HG02571 (cell line): ENCODE results near the gene CARD8.
"Not testable (repeated sequence)": the region's sequence is repeated elsewhere in the genome, so short reads cannot be mapped to it uniquely, and the experiment has no call there.

ENCODE experiments used
- ATAC-seq: cut with Tn5 transposase; IDR thresholded peaks from one replicate; pipeline ENCODE4 v1.9.1; 2021; ENCODE audit warnings: mild to moderate bottlenecking, moderate library complexity; ENCODE audit not compliant: unreplicated experiment

The CARD8 gene

GRCh38 chr19:48265326-48265725 is 9.6 kb upstream of the CARD8 start:
- not testable (repeated sequence) for ATAC-seq

DNA sequence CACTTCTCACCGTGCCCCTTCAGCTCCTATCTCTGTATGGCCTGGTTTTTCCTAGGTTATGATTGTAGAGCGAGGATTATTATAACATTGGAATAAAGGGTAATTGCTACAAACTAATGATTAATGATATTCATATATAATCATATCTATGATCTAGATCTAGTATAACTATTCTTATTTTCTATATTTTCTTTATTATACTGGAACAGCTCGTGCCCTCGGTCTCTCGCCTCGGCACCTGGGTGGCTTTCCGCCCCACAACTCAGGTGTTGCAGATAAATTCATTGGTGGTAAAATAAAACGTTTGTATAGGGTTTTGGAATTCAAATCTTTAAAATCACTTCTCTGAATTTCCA is 4.6 kb upstream of the CARD8 start:
- ATAC-seq: not testable (repeated sequence)

DNA sequence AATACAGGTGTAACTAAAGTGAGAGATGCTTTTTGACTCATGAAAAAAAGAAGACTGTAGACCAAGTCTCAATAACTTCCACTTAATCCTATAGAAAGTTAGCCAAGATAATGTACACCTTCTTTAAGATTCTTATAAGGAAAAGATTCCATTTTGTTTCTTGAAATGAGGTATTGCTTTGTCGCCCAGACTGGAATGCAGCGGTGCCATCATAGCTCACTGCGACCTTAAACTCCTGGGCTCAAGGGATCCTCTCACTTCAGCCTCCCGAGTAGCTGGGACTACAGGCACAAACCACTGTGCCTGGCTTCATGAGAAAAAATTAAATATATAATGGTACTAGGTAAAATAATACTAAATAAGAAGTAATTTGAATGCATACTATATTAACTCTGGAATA is 3.3 kb upstream of the CARD8 start:
- ATAC-seq: not testable (repeated sequence)

DNA sequence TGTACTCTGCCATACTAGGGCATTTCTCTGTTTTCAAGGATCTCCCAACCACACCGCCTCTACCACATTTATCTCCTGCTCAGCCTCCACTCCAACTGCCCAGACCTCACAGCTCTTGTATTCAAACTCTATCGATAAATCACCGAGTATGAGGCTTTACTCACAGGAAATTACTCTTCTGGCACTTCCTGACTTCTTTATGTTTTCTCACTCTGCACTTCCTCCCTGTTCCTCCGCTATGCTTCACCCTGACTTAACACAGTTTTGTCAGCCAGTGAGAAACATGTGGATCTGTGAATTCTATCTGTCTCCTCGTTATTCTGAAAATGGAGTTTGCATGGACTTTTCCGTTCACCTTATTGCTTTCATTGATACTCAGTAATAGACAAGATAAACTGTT is 2.6 kb upstream of the CARD8 start:
- ATAC-seq: no peak

DNA sequence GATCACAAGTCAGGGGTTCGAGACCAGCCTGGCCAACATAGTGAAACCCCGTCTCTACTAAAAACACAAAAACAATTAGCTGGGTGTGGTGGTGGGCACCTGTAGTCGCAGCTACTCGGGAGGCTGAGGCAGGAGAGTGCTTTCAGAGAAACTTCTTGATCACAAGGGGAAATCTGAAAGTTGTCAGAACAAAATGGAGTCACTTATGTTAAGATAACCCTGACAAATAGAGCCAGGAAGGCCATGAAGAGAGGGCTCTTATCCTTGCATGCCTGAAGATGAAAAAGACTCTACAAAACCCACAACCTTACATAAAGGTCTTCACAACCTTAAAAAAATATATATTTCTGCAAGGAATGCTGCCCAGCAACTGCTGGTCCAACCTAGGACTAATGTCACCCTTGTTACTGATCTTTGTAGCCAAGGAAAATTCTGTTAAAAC is 1.2 kb downstream of the CARD8 start:
- no peak for ATAC-seq

GRCh38 chr19:48253999-48254398 is 1.7 kb downstream of the CARD8 start:
- no peak for ATAC-seq

DNA sequence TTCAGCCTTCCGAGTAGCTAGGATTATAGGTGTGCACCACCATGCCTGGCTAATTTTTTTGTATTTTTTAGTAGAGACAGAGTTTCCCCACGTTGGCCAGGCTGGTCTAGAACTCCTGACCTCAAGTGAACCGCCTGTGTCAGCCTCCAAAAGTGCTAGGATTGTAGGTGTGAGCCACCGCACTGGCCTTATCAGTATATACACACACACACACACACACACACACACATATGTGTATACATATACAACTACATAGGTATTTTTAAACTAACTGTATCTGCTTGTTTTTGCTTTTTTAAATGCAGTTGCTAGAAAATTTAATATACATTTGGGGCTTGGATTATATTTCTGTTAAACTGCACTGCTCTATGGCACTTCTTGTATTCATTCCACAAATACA is 3.1 kb downstream of the CARD8 start:
- no peak for ATAC-seq

- ATAC-seq: no peak
These were observed 5.3 kb downstream of the CARD8 start for GRCh38 chr19:48250290-48251025.

DNA sequence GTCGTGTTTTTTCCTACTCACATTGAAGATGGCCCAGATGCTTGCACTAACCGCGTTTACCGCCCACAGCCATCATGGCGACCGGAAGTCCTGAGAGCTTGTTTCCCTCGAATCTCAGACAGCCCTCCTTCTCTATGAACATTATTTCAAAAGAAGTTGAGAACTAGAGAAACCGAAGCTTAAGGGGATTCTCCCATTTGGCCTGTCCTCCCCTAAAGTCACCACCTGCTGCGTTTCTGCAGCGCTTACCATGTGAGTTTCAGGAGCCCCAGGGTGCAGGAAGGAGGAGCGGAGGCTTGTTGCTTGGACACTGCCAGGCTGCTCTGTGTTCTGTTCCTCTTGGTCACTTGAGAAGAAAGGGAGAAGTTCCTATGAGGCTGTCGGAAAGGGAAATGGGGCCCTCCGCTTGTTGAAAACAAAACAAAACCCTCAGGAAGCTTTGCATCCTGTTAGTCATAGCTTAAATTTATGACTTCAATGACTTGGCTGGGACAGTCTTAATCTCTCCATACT is 6.2 kb downstream of the CARD8 start:
- ATAC-seq: peak; percentile 78

DNA sequence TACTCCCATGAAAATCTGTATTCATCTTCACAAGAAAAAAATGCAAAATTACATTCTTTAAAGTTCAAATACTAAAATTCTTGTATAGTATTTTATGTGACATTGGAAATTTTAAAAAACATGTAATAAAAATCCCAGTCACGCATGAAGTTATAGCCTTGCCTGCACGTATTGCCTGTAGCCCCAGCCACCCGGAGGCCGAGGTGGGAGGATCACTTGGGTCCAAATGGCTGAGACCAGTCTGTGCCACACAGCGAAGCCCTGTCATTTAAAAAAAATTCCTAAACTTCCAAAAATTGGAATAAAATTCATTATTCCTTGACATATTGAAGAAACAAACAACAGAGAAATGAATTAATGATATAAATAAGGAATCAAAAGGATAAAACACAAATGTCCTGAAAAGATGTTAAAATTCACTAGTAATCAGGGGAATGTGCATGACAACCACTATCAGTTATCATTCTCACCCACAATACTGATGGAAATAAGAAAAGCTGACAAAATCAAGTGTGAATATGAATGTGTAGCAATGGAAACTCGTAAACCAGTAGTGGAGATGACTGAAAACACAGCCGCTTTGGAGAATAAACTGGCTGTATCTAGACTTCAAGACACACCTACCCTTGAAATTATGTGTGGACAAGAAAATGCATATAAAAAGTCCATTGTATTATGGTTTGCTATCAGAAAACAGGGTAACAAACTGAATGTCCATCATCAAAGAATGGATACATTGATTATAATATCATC is 7.5 kb downstream of the CARD8 start:
- ATAC-seq: no peak

DNA sequence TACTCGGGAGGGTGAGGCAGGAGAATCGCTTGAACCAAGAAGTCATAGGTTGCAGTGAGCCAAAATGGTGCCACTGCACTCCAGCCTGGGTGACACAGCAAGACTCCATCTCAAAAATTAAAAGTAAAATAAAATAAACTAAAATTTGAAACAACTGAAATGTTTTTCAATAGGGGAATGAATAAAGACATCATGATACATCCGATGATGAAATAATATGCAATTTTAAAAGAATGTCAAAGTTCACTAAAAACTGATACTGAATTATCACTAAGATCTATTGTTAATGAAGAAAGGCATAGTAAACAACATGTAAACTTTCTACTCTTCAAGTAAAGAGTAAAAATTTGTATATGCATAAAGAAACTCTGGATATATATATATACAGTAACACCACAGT is 8.5 kb downstream of the CARD8 start:
- ATAC-seq: no peak

GRCh38 chr19:48246101-48246500 is 9.6 kb downstream of the CARD8 start:
- ATAC-seq: no peak

DNA sequence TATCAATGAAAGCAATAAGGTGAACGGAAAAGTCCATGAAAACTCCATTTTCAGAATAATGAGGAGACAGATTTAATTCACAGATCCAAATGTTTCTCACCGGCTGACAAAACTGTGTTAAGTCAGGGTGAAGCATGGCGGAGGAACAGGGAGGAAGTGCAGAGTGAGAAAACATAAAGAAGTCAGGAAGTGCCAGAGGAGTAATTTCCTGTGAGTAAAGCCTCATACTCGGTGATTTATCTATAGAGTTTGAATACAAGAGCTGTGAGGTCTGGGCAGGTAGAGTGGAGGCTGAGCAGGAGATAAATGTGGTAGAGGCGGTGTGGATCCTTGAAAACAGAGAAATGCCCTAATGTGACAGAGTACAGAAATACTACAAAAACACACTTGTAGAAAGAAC is 11.4 kb downstream of the CARD8 start:
- ATAC-seq: no peak

DNA sequence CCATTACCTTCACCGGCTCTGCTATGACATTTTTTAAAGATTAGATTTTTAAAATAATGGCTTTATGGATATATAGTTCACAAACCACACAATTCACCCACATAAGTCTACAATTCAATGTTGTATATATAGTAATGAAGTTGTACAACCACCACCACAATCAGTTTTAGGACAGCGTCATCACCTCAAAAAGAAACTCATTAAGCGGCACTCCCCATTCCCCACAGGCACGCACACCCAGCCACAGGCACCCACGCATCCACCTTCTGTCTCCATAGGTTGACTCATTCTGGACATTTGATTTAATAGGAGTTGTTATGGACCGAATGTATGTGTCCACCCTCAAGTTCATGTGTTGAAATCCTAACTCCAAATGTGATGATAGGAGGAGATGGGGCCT is 13.9 kb downstream of the CARD8 start:
- ATAC-seq: not testable (repeated sequence)

GRCh38 chr19:48239582-48240141 is 16.1 kb downstream of the CARD8 start:
- no peak for ATAC-seq

DNA sequence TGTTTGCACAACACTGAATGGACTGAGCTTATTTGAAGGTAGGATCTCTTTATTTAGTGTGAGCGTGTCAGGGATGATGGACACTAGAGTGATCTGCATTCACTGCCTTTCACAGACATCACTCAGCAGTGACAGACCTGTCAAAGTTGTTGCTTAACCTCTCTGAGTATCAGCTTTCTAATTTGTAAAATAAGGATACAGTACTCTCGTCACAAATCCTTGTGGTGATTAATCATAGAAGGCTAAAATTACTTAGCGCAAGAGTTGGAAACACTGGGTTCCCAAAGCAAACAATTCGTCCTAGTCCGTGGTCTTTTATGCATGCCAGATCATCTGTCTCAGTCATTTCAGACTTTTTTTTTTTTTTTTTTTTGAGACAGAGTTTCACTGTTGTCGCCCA is 16.6 kb downstream of the CARD8 start:
- ATAC-seq: no peak

- ATAC-seq: no peak
These were observed 18.7 kb downstream of the CARD8 start for GRCh38 chr19:48237057-48237456.

DNA sequence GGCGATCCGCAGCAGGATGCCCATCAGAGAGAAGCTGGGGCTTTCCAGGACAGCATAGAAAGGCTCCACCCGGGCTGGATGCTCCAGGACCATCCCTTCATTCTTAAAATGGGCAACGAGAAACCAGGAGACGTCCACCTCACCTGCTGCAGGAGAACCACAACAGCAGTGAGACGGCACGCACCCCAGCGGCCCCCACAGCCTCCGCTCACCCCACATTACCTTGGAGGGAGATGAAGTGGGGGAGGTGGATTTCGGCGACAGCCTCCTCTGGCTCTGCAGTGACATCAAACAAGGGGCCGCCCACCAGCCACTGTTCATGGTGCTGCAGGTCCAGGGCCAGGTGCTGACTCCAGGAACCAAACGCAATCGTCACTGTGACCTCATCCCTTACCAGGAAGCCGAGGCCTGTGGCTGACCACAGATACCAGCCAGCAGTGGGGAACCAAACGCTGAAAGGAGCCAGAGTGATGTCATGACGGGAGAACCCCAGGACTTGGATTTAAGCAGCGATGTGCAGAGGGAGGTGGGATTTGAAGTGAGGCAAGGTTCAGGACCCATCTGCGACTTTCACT is 25.1 kb downstream of the CARD8 start:
- ATAC-seq: no peak

- ATAC-seq: no peak
These were observed 34.1 kb downstream of the CARD8 start for GRCh38 chr19:48221628-48222027.

DNA sequence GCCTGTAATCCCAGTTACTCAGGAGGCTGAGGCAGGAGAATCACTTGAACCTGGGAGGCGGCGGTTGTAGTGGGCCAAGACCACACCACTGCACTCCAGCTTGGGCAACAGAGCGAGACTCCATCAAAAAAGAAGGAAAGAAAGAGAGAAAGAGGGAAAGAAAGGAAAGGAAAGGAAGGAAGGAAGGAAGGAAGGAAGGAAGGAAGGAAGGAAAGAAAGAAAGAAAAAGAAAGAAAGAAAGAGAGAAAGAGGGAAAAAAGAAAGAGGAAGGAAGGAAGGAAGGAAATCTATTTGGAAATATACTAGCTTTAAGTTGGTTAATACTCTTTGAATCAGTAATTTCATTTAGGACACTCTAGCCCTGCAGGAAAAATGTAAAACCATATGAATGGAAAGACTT is 34.9 kb downstream of the CARD8 start:
- ATAC-seq: not testable (repeated sequence)

GRCh38 chr19:48218997-48219396 is 36.7 kb downstream of the CARD8 start:
- ATAC-seq: no peak

- ATAC-seq: no peak
These were observed 38.8 kb downstream of the CARD8 start for GRCh38 chr19:48216933-48217332.
